DND-41 (cell line): ENCODE measurements around the gene SLC26A11.

Experiments
- CTCF ChIP-seq: IDR thresholded peaks from 2 replicates; pipeline ENCODE4 v1.5.1; 2012; ENCODE audit warnings: borderline replicate concordance, low read length, moderate library complexity, mild to moderate bottlenecking; ENCODE audit not compliant: poor library complexity, severe bottlenecking; ENCODE audit errors: extremely low read depth
- EZH2 ChIP-seq: IDR thresholded peaks from 3 replicates; pipeline ENCODE4 v1.6.1; 2012; ENCODE audit warnings: borderline replicate concordance, low read depth, mild to moderate bottlenecking, moderate library complexity, low read length, inconsistent platforms; ENCODE audit not compliant: severe bottlenecking

DNA sequence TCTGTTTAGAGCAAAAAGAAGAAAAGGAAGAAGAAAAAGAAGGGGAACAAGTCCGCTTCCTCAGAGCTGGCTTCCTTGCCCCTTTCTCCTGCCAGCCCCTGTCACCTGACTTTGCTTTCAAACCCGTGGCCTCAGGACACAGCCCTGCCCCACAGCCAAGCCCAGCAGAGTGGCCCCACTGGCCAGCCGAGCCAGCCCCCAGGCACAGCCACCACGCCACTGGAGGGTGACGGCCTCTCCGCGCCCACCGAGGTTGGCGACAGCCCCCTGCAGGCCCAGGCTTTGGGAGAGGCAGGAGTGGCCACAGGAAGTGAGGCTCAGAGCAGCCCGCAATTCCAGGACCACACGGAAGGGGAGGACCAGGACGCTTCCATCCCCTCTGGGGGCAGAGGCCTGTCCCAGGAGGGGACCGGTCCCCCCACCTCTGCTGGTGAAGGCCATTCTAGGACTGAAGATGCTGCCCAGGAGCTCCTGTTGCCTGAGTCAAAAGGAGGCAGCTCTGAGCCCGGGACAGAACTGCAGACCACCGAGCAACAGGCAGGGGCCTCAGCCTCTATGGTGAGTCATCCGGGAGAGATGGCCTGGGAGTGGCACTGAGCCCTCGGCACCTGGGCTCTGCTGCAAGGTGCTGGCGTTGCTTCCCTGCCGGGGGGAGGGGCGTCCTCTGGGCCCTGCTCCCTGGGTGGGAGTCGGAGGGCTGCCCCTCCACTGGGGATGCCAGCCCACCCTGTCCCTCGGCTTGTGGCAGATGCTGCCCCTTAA, 67.8 kb downstream of the SLC26A11 start:
- TF ChIP-seq CTCF (no peak), EZH2 (no peak)
